DND-41 (cell line): ENCODE measurements around the gene CCDC107.

Experiments used
- ATAC-seq: fragments of 200-7000 bp; cut with Tn5 transposase; 3 replicates; pipeline ENCODE4 v1.9.1; 2021; ENCODE audit warnings: low read depth; ENCODE audit not compliant: insufficient read depth
- DNase-seq: peaks from one replicate; pipeline ENCODE4 v3.0.0-alpha.2; 2020
- H2AFZ ChIP-seq: 2 replicates; pipeline ENCODE4 v1.6.0; 2012; ENCODE audit warnings: low read depth, low read length
- H3K27ac ChIP-seq: 2 replicates; pipeline ENCODE4 v1.5.1; 2012; ENCODE audit warnings: low read length, inconsistent platforms
- H3K27me3 ChIP-seq: fragments of 200-600 bp; sonication (generic); 2 replicates; pipeline ENCODE4 v1.6.0; 2012; ENCODE audit warnings: low read length, mild to moderate bottlenecking, inconsistent platforms; ENCODE audit not compliant: insufficient read depth, poor library complexity
- H3K36me3 ChIP-seq: 2 replicates; pipeline ENCODE4 v1.5.1; 2012; ENCODE audit warnings: low read length, inconsistent platforms; ENCODE audit not compliant: insufficient read depth
- H3K4me1 ChIP-seq: 2 replicates; pipeline ENCODE4 v1.5.1; 2012; ENCODE audit warnings: mild to moderate bottlenecking, low read length; ENCODE audit not compliant: insufficient read depth
- H3K4me2 ChIP-seq: 2 replicates; pipeline ENCODE4 v1.6.0; 2012; ENCODE audit warnings: mild to moderate bottlenecking, moderate library complexity, low read length, inconsistent platforms; ENCODE audit not compliant: insufficient read depth
- H3K4me3 ChIP-seq, 2 experiments: fragments of 200-600 bp in 1 of 2; shearing (Covaris generic) in 1 of 2; 2 replicates each; pipeline ENCODE4 v1.5.1; 2012 to 2016; ENCODE audit warnings: inconsistent platforms in 2 of 2, low read length in 2 of 2, mild to moderate bottlenecking in 2 of 2, low read depth in 1 of 2, moderate library complexity in 1 of 2
- H3K79me2 ChIP-seq: 2 replicates; pipeline ENCODE4 v1.6.0; 2012; ENCODE audit warnings: low read length, inconsistent platforms; ENCODE audit not compliant: insufficient read depth
- H3K9ac ChIP-seq: 2 replicates; pipeline ENCODE4 v1.6.0; 2012; ENCODE audit warnings: low read depth, mild to moderate bottlenecking, inconsistent platforms, low read length, moderate library complexity
- H3K9me3 ChIP-seq: 2 replicates; pipeline ENCODE4 v1.5.1; 2012; ENCODE audit warnings: low read length, moderate library complexity, mild to moderate bottlenecking, inconsistent platforms; ENCODE audit not compliant: insufficient read depth, severe bottlenecking
- H4K20me1 ChIP-seq: 2 replicates; pipeline ENCODE4 v1.6.0; 2012; ENCODE audit warnings: low read length; ENCODE audit not compliant: insufficient read depth
- CTCF ChIP-seq: IDR thresholded peaks from 2 replicates; pipeline ENCODE4 v1.5.1; 2012; ENCODE audit warnings: borderline replicate concordance, low read length, moderate library complexity, mild to moderate bottlenecking; ENCODE audit not compliant: poor library complexity, severe bottlenecking; ENCODE audit errors: extremely low read depth
- EZH2 ChIP-seq: IDR thresholded peaks from 3 replicates; pipeline ENCODE4 v1.6.1; 2012; ENCODE audit warnings: borderline replicate concordance, low read depth, mild to moderate bottlenecking, moderate library complexity, low read length, inconsistent platforms; ENCODE audit not compliant: severe bottlenecking

CCDC107 gene

DNA sequence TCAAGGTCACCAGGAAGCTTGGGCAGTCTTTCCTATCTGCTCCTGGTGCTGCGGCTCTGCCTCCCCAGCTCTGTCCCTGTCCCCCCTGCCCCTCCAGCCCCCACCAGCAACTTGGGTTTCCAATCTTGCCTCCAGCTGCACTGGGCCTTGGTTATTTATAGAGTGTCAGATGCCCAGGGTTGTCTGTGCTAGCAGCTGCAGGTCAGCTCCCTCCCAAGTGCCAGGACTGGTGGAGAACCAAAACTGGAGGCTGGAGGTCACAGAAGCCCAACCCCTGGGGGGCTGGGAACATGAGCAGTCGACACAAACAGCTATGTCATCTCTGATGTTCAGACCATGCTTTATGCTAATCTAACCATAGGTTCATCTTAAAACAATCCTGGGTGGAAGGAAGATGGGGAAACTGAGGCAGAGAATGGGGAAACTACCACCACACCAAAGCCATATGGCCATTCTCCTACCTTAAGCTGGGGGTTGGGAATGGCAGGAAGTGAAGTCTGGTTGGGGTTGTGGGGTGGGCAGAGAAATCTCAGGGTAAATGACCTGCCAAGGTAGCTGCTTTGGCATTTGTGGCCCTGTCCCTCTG, 30.0 kb downstream of the CCDC107 start:
- H3K79me2 ChIP-seq, result peaks cover 5% of the 10 kb centered on the region
- ATAC-seq (no peak), DNase-seq (no peak)
- TF ChIP-seq EZH2 (no peak), CTCF (no peak)
- no peak overlapping the region for H3K27ac ChIP-seq
- no peak overlapping the region for H3K9ac ChIP-seq
- peaks cover 42% of the 10 kb centered on the region for H3K36me3 ChIP-seq
- no peak overlapping the region for H2AFZ ChIP-seq
- no peaks in the 10 kb centered on the region for H3K9me3 ChIP-seq
- H3K4me2 ChIP-seq, result no peak overlapping the region
- no peaks in the 10 kb centered on the region for H3K27me3 ChIP-seq
- H3K4me3 ChIP-seq, result no peak overlapping the region
- H4K20me1 ChIP-seq, result no peaks in the 10 kb centered on the region
- H3K4me1 ChIP-seq, result peaks cover 30% of the 10 kb centered on the region

DNA sequence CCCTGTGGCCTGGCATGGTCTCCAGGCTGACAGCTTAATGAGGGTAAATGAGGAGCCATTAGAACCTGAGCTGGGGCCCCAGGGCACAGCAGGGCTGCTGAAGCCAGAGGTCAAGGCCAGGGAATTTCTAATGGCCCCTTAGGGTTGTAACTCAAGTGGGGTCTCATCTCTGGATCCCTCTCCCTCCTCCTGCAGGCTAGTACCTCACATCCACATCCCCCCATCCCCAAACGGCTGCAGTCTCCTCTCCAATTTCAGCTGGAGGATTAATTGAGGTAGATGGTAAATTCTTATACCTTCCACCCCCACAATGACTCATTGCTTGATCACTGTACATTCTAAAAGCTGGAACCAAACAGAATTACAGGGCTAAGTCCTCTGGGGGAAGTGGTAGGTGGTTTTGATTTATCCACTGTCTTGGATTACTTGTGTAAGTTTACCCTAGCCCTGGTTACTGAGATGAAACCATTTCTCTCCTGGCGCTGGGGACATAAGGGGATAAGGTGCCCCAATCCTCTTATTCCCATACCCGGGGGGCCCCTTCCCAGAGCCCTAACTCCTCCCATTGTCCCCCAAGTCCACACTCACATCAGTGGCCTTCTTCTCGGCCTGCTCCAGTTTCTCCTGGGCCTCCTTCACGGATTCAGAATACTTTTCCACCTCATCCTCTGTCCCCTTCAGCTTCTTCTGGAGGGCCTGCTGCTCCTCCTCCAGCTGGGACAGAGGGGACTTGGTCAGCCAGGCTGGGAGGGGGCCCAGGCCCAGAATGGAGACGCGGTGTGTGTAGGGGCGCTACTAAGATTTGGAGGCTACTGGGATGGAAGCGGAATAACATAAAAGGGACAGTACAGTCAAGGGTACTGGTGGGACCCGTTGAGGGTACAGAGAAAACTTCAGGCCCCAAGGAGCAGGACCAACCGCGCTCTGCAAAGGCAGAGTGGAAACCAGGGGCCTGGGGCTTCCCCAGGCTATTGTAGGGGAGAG, 30.8 kb downstream of the CCDC107 start:
- no peak overlapping the region for H2AFZ ChIP-seq
- H3K9me3 ChIP-seq, result no peaks in the 10 kb centered on the region
- H3K4me3 ChIP-seq, result no peak overlapping the region
- H3K36me3 ChIP-seq, result peaks cover 35% of the 10 kb centered on the region
- peaks cover 30% of the 10 kb centered on the region for H3K4me1 ChIP-seq
- no peaks in the 10 kb centered on the region for H4K20me1 ChIP-seq
- H3K79me2 ChIP-seq, result peaks cover 5% of the 10 kb centered on the region
- TF ChIP-seq CTCF (no peak), EZH2 (no peak)
- ATAC-seq, result no peak
- H3K4me2 ChIP-seq, result peak overlapping the region; percentile 82
- H3K27ac ChIP-seq, result no peak overlapping the region
- no peaks in the 10 kb centered on the region for H3K27me3 ChIP-seq
- H3K9ac ChIP-seq, result no peak overlapping the region
- DNase-seq, result no peak

GRCh38 chr9:35689542-35690293, 31.6 kb downstream of the CCDC107 start, which contains the start of gene TPM2:
TPM2 (minus strand) TSS chr9:35689925; CDS start chr9:35689817, 108 bp downstream.
- Histone ChIP-seq H3K4me2 (peak within 1 kb of the TSS; percentile 82), H2AFZ (peak within 1 kb of the TSS; percentile 83), H3K9ac (peak within 1 kb of the TSS; percentile 87), H3K36me3 (peaks cover 27% of the 10 kb centered on the region), H3K27me3 (no peaks in the 10 kb centered on the region), H3K4me1 (peaks cover 30% of the 10 kb centered on the region), H4K20me1 (no peaks in the 10 kb centered on the region), H3K27ac (peak within 1 kb of the TSS; percentile 82), H3K4me3 (peak within 1 kb of the TSS; percentile 65 to 68), H3K79me2 (peaks cover 5% of the 10 kb centered on the region), H3K9me3 (no peaks in the 10 kb centered on the region)
- DNase-seq, result no peak
- no peak for ATAC-seq
- TF ChIP-seq CTCF, result no peak
- no peak for TF ChIP-seq EZH2
